GM19328 (cell line): ENCODE measurements around the gene BAIAP2.
"Not testable (repeated sequence)": the region's sequence is repeated elsewhere in the genome, so short reads cannot be mapped to it uniquely, and the experiment has no call there.

Experiments
- ATAC-seq: cut with Tn5 transposase; IDR thresholded peaks from one replicate; pipeline ENCODE4 v1.9.1; 2021; ENCODE audit warnings: mild to moderate bottlenecking, moderate library complexity; ENCODE audit not compliant: unreplicated experiment

The BAIAP2 gene

DNA sequence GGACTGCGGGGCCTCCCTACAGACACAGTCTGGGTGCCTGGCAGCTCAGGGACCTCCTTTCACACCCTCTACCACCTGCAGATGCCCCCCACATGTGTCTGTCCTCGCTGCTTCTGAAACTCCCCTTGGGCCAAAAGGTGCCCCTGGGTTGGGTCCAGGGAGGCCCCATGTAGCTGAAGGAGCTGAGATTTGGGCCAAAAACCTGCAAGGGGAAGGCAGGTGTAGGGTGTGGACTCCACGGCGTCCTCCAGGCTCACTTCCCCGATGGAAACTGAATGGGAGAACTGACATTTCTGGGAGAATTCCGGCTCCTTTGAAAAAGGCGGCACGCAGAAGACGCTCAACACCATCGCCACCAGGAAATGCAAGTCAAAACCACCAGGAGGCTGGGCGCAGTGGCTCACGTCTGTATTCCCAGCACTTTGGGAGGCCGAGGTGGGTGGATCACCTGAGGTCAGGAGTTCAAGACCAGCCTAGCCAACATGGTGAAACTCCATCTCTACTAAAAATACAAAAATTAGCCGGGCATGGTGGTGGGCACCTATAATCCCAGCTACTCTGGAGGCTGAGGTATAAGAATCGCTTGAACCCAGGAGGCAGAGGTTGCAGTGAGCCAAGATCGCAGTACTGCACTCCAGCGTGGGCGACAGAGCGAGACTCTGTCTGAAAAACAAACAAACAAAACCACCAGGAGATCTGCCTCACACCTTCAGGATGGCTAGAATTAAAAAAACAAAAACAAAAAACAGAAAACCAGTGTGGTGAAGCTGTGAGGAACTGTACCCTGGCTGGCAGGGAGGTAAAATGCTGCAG, 13.2 kb upstream of the BAIAP2 start:
- no peak for ATAC-seq

DNA sequence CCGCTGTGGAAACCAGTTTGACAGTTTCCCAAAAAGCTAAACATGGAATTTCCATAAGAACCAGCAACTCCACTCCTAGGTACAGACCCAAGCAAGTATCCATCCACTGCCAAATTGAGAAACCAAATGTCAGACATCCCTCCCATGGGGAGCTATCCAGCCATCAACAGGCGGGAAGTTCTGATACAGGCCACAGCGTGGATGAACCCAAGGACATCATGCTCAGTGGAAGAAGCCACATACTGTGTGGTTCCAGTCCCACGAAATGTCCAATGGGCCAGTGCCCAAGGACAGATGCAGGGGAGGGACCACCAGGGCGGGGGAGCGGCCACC, 12.6 kb upstream of the BAIAP2 start:
- no peak for ATAC-seq

DNA sequence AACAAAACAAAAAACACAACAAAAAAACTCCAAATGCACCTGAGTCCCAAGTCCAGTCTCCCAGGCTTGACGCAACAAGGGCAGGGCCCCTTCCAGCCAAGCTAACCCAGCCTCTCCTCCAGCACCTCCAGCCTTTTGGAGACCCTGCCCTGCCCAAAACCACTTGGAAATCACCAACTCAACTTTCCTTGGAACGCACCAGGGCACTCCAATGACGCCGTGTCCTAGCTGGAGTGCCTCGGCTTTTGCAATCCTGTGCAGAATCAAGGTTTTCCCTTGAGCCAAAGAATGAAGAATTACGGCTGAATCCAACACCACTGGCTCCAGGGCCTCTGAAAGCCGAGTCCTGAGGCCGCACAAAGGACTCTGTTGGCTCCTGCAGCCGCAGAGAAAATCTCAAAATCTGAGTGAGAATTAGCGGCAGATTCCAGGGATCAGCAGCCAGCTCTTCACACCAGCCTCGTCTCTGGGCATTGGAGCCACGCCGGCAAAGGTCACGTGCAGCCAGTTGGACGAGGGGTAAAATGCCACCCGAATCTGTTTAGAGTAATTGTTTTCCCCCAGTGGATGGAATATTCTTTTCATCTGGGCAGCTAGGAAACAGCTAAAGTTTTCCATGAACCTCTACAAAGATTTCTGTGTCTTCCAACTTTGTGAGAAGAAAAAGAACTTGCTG, 9.7 kb upstream of the BAIAP2 start:
- no peak for ATAC-seq

DNA sequence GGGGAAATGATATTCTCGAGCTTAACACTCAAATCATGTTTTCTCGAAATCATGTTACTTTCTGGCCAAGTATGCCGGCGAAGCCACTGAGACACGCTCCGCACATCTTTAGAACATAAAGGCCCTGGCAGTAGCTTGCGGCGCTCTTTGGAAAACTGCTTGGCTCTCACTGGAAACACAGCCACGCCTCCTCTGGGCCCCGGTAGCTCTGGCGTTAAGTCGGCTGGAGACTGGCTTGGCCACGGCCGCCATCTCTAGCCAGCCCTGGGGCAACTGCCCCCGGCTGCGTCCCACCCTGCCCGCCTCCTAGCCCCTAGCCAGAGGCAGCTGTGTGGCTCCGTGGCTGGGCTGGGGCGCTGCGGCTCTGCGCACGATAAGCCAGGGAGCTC, 9.2 kb upstream of the BAIAP2 start:
- no peak for ATAC-seq

DNA sequence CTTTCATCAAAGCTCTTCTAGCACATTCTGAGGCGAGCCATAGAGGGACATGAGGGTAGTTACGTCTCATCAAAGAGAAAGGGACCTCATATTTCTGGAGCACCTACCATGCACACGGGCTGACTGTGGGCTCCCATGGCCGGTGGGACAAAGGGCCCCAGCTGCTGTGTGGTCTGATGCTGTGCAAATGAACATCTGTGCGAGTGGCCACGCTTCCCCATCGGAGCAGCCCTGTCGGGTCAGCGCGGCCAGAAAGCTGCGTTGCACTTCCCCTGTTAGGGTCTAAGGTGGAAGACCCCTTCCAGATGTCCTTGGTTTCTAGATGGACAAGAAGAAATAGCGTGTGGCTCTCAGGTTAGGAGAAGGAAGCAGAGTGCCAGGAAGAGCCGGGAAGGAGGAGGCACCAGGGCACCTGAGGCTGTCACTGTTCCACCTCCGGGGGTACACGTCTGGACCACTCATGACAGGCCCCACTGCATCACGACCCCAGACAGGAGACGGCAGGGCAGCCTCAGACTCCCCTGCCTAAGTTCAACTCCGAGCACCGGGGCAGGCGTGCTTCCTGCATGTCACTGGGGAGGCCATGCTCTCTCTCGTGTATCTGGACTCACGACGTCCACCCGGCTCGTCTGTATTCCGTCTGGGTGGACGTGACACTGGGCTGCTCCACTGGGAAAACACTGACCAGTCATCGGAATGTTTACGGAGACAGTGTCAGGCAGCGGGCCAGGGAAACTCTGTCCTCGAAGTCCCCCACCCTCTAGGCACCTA, 8.5 kb upstream of the BAIAP2 start:
- no peak for ATAC-seq

DNA sequence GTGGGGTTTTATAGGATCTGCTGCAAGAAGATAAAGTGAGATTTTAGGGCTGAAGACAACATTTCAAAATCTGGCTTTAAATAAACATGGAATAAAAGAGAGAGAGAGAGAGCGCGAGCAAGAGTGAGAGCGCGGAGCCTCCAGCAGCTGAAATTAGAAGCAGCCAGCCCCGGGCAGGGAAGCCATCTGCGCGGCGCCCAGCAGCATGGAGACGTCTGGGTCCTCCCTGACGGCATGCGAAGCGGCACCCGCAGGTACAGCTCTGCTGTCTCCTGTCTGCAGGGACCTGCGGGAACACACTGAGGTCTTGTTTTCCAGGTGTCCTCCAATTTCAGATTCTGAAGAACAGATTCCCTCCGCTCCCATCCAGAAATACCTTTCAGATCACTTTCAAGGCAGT, 7.9 kb upstream of the BAIAP2 start:
- ATAC-seq, result no peak

DNA sequence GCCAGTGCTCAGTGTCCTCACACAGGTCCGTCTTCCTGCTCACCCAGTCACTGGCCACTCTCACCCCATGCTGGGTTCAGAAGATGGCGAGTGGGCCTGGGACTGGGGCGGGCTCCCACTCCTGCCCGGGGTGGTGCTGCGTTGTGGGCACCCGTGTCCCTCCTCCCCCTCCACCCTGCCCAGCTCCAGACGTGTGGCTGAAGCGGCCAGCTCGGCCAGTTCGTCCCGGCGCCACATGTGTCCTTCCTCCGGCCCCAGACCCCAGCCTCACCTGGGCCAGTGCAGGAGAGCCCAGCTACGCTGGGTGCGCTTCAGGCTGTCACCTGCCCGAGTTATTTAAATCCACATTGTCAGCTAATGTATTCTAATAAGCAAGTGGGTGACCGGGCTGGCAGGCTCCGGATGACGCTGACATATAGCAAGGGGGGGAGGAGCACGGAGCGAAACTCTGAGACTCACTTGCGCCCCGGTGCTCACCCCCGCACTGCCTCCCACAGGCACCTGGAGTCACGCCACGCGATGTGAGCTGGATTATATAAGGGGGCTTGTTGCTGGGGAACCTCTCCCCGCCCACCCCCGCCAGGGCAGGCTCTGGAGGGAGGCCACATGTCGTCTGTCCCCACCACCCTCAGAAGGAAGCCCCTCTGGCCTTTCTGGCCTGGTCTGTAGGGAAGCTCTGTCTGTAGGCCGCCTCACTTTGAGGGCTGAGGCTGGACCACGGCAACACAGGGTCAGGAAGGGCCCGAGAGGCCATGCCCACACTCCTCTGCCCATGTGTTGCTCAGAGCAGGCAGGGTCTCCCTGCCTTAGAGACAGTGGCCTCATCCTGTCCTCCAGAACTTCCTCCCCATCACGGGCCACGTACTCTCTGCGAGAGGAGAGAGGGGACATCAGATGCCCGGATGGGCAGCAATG, 7.1 kb upstream of the BAIAP2 start:
- ATAC-seq, result no peak

DNA sequence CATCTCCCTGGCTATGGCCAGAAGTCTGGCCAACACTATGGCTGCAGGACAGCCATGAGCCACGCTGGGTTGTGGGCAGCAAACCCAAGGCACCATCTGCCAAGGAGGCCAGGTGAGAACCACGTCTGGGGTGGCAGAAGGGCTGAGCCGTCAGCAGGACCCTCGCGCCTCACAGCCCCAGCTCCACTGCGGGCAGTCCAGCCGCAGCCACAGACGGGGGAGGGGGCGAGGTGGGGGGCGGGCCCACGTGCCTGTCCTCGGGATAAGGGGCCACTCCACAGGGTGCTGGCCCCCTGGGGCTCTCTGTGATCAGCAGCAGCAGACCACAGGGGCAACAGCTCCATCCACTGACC, 6.5 kb upstream of the BAIAP2 start:
- ATAC-seq, result no peak

DNA sequence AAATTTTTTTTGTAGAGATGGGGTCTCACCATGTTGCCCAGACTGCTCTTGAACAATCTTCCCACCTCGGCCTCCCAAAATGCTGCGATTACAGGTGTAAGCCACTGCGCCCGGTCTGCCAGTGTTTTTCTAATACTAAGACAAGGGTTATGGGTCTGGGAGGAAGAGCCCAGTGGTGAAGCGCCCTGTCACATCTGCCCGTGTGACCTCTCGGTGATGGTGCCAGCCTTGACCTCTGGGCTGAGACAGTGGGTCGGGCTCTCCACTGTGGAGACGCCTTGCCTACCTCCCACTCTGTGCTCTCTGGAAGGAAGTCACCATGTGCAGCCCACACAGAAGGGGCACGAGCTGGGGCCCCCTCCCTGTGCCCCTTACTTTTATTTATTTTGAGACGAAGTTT, 5.1 kb upstream of the BAIAP2 start:
- no peak for ATAC-seq

DNA sequence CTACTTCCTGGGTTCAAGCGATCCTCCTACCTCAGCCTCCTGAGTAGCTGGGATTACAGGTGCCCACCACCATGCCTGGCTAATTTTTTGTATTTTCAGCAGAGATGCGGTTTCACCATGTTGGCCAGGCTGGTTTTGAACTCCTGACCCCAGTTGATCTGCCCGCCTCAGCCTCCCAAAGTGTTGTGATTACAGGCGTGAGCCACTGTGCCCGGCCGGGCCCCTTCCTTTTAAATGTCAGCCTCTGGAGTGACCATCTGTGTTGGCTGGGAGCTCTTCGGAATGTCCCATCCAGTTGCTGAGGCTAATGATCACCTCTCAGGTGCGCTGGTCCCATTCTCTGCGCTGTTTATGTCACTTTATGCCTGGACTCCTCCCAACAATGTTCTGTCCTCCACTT, 4.6 kb upstream of the BAIAP2 start:
- not testable (repeated sequence) for ATAC-seq

DNA sequence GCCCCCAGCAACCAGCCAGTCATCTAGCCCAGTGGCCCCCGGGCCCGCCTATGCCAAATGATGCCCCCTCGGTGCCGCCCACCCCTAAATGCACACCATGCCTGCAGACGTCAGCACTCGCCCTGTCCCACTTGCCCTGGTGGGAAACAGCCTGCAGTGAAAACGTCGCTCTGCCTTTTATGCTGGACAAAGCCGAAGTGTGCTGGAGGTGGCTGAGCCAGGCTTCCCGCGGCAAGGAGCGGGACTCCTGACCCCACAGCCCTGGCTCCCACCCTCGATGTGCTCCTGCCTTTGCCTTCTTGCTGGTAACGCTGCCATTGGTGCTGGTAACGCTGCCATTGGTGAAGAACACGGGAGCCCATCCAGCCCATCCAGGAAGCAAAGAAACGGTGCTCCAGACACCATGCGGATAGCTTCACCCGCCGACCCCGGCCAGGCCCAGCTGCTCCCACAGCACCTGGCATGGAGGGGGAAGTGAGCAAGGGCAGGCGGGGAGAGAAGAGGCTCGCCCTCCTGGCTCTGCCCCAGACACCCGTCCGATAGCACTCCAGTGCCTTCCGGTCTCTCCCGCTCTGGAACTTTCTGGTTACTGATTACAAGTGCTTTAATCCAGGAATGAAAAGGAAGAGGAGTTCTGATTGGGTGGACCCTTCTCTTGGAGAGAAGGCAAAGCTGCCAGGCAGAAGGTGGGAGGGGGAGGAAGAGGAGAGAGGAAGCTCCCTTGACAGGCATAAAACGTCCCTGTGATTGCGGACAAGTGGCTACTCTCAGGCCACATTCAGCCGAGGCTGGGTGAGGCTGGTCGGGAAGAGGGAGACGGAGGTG, 4.0 kb upstream of the BAIAP2 start:
- ATAC-seq, result no peak

DNA sequence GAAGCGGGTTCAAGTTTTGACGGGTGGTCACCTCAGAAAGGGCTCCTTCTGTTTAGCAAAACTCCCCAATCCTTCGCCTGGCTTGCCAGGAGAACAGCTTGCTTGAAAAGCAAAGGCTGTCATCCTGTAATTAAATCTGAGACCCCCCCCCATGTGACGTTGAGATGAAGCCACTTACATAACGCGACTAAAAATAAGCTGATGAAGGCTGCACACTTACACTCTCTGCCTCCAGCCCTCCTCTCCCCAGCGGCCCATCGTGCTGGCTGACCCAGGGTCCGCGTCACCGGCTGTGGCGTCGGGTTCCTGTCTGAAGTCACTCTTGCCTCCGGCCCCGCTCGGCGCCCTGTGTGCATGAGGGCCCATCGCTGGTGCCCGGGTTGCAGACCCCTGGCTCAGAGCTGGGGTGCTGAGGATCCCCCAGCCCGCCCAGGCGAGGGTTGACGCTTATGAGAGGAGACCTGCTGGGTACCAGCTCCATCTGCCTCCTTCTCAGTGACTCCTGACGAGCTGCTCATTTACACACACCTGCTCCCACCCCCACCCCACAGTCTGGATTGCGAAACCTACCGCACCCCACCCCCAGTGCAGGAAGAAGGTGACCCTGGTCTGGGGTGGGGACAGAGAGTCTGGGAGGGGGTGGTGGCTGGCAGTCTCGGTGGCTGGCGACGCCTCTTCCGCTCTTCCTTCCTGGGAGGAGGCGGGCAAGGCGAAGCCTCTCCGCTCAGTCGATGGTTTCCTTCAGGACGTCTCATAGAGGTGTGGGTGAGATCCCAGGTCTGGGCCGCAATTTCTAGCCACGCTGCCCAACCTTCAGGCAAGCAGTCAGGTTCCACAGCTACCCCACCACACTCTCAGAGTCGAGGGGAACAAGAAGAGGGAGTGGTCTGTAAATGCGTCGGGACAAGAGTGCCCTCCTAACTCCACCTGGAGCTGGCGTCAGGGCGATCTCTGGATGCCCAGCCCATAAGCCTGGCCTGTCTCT, 3.1 kb upstream of the BAIAP2 start:
- ATAC-seq, result no peak

DNA sequence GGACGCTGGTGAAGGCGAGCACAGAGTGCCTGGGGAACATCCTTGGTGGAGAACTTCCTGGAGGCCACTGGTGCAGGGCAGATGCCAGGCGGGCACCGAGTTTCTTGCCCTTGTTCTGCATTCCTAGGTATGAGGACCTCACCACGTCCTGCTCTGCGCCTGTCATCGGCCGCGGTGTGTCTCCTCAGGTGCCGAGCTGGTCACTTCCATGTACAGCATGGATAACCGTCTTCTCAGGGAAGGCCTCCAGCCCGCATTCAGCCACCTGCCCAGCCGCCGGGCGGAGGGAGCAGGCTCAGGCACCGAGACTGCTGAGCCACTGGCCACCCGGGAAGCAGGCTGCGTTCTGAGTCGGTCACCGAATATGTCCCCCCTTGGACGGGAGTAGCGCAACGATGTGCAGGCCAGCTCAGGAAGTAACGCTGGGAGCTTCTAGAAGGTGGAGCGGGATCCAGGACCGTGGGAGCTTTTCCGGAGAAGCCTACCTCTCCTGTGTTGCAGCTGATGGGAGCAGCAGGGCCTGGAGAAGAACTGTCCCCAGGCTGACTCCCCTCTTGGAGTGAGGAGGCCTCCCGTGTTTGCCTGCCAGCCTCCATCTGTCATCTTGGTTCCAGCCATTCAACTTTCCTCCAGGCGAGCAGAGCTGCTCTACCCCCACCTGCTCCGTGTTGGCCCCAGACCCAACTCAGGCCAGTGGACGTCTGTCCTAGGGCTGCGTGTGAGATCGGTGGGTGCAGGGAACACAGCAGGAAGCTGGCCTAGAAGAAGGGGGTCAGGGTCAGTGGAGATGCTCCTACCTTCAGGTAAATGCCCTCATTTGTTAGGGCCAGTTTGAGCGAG, 2.1 kb upstream of the BAIAP2 start:
- ATAC-seq, result no peak

DNA sequence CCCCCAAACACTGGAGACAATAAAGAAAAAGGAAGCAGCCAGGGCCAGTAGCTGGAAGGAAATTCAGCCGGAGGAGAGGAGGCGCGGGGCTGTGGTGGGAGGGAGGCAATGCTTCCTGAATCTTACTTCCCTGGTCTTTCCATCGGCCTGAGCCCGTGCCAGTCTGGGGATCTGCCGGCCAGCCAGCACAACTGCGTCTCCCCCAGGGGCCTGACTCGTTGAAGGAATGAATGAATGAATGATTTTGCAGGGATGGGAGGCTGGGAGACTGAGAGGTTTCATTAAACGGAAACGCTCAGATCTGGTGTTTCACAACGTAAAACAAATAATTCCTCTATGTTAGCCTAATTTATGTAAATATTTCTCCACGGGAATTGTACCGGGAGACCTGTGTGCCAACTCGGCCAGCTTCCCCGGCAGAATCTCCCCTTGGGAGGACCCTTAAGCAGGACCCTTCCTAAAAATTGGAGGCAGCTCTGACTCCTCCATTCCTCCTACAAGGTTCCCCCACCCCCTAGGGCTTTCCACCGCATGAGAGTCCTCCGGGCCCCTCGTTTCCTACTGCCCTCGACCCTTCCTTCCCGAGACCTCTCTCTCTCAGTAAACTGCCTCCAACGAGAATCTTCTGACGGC, 1.3 kb upstream of the BAIAP2 start:
- ATAC-seq, result no peak

DNA sequence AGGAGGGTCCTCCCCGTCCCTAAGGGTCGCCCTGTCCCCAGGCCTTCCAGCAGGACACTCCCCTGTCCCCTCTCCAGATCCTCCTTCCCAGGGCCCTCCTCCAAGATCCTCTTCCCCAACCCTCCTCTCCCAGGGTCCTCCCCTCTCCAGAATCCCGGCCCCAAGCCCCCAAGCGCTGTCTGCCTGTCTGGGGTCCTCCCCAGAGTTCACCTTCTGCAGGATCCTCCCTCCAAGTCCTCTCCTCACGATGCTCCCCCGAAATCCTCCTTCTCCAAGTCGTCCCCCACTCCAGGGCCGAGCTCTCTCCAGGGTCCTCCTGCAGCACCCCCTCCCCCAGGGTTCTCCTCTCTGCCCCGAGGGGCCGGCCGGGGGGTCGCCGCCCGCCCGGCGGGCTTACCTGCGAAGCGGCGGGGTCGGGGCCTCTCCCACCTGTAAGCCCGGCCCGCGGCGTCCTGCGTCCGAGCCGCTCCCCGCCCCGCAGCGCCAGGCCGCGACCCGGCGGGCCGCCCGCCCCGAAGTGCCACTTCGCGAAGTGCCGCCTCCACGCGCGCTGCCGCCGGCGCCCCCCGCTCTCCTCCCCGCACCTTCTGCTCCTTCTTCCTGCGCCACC, 678 bp upstream of the BAIAP2 start:
- peak; percentile 9 for ATAC-seq

DNA sequence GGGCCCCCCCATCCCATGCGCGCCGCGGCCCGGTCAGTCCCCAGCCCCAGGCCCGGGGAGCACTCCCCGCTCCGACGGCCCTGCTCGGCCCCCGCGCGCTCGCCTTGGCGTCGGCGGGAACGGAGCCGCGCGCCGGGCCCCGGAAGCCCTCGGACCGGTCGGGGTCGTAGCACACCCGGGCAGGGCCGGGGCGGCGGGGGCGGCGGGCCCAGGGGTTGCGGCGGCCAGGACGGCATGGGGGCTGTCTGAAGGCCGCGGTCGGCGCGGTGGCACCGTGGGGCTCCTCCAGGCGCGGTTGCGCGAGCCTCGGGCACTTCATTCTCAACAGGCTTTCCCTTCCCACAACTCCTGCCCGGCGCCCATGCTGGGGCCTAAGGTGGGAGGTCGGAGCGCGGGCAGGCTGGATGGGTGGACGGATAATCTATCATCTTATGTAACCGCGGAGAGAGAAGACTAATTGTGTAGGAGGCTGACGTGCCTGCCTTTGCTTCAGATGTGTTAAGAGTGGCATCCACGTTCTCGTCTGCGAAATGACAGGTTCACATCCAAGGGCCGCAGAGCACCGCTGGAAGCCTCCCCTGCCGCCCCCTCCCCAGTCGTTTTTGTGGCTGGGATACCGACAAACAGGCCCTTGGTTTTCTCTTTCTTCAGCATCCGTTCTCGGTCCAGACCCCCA, 708 bp downstream of the BAIAP2 start:
- ATAC-seq, result no peak
